Neural cell (in vitro differentiated cells): Measurements from ENCODE around the gene HDDC3. TPM values are rescaled to one million over a fixed set of nuclear protein-coding genes. Genes with fewer than 3 reads are reported as not detected.

ENCODE experiments used
- H2AFZ ChIP-seq: fragments of 200-600, 300-800 bp; sonication (generic), shearing (Covaris generic); 2 replicates; pipeline ENCODE4 v1.6.0; 2014; ENCODE audit warnings: low read depth, mild to moderate bottlenecking, antibody characterized with exemption, low read length, moderate library complexity
- H3F3A ChIP-seq: fragments of 200-600 bp; shearing (Covaris generic); 2 replicates; pipeline ENCODE4 v1.6.1; 2016; ENCODE audit warnings: mild to moderate bottlenecking, moderate library complexity, mixed read lengths, antibody characterized with exemption, low read length; ENCODE audit not compliant: insufficient read depth, poor library complexity, severe bottlenecking
- H3K27ac ChIP-seq: fragments of 200-600, 300-800 bp; sonication (generic), shearing (Covaris generic); 2 replicates; pipeline ENCODE4 v1.5.1; 2014; ENCODE audit warnings: mild to moderate bottlenecking, low read length, moderate library complexity
- H3K27me3 ChIP-seq: fragments of 300-800, 200-600 bp; sonication (generic), shearing (Covaris generic); 2 replicates; pipeline ENCODE4 v1.6.0; 2014; ENCODE audit warnings: mild to moderate bottlenecking, low read depth, low read length, moderate library complexity; ENCODE audit not compliant: insufficient read depth
- H3K36me3 ChIP-seq: fragments of 300-800, 200-600 bp; sonication (generic), shearing (Covaris generic); 2 replicates; pipeline ENCODE4 v1.5.1; 2014; ENCODE audit warnings: mild to moderate bottlenecking, antibody characterized with exemption, low read length, moderate library complexity; ENCODE audit not compliant: insufficient read depth
- H3K4me2 ChIP-seq: fragments of 300-800, 200-600 bp; sonication (generic), shearing (Covaris generic); 2 replicates; pipeline ENCODE4 v1.6.0; 2014; ENCODE audit warnings: mild to moderate bottlenecking, low read length
- H3K4me3 ChIP-seq: fragments of 300-800, 200-600 bp; sonication (generic), shearing (Covaris generic); 2 replicates; pipeline ENCODE4 v1.5.1; 2014; ENCODE audit warnings: mild to moderate bottlenecking, low read length, moderate library complexity
- H3K79me2 ChIP-seq: fragments of 200-600 bp; shearing (Covaris generic); replicated peaks from 2 replicates; pipeline ENCODE4 v1.6.0; 2014; ENCODE audit warnings: mild to moderate bottlenecking, low read length, moderate library complexity; ENCODE audit not compliant: insufficient read depth
- H3K9ac ChIP-seq: fragments of 300-800, 200-600 bp; sonication (generic), shearing (Covaris generic); 2 replicates; pipeline ENCODE4 v1.6.1; 2016; ENCODE audit warnings: mild to moderate bottlenecking, low read length, mixed read lengths
- H3K9me2 ChIP-seq: fragments of 200-600 bp; shearing (Covaris generic); 2 replicates; pipeline ENCODE4 v1.6.1; 2016; ENCODE audit warnings: mild to moderate bottlenecking, low read length, mixed read lengths; ENCODE audit not compliant: insufficient read depth
- H3K9me3 ChIP-seq: fragments of 200-600, 300-800 bp; sonication (generic), shearing (Covaris generic); 2 replicates; pipeline ENCODE4 v1.6.1; 2016; ENCODE audit warnings: mild to moderate bottlenecking, mixed run types, low read length, moderate library complexity, mixed read lengths
- H4K20me1 ChIP-seq: fragments of 200-600 bp; shearing (Covaris generic); 2 replicates; pipeline ENCODE4 v1.6.1; 2016; ENCODE audit warnings: mild to moderate bottlenecking, mixed run types; ENCODE audit not compliant: insufficient read depth
- EP300 ChIP-seq: fragments of 450-650 bp; conservative IDR thresholded peaks from 2 replicates; pipeline ENCODE4 v1.6.1; 2014; ENCODE audit warnings: antibody characterized with exemption, mild to moderate bottlenecking, moderate library complexity; ENCODE audit not compliant: poor library complexity, severe bottlenecking
- EZH2 ChIP-seq: fragments of 200-600, 300-800 bp; shearing (Covaris generic), sonication (generic); IDR thresholded peaks from 2 replicates; pipeline ENCODE4 v1.6.1; 2014; ENCODE audit warnings: antibody characterized with exemption, low read length, borderline replicate concordance, mild to moderate bottlenecking; ENCODE audit not compliant: insufficient read depth, poor library complexity, severe bottlenecking
- MXI1 ChIP-seq: fragments of 450-650 bp; conservative IDR thresholded peaks from 2 replicates; pipeline ENCODE4 v1.6.1; 2014; ENCODE audit warnings: antibody characterized with exemption, mild to moderate bottlenecking; ENCODE audit not compliant: poor library complexity, severe bottlenecking
- POLR2AphosphoS5 ChIP-seq: IDR thresholded peaks from 2 replicates; pipeline ENCODE4 v1.6.1; 2012
- RAD21 ChIP-seq: fragments of 450-650 bp; conservative IDR thresholded peaks from 2 replicates; pipeline ENCODE4 v1.6.1; 2014; ENCODE audit warnings: antibody characterized with exemption, mild to moderate bottlenecking, moderate library complexity
- SMC3 ChIP-seq: fragments of 450-650 bp; conservative IDR thresholded peaks from 2 replicates; pipeline ENCODE4 v1.6.1; 2014; ENCODE audit warnings: antibody characterized with exemption, mild to moderate bottlenecking, moderate library complexity; ENCODE audit not compliant: poor library complexity
- TAF1 ChIP-seq: IDR thresholded peaks from 2 replicates; pipeline ENCODE4 v1.6.1; 2012; ENCODE audit warnings: low read depth
- polyA plus RNA-seq: library from polyadenylated mRNA; depleted of rRNA; stranded (reverse); fragments of >200 nt; gene quantifications from 2 replicates; pipeline ENCODE4 v1.2.3, GENCODE V29; 2014
- TF ChIP-seq, protein P1 (sequence below): IDR thresholded peaks from 2 replicates; pipeline ENCODE4 v1.6.1; 2012; ENCODE audit warnings: borderline replicate concordance
- TF ChIP-seq, protein P2 (sequence below): fragments of 450-650 bp; IDR thresholded peaks from 2 replicates; pipeline ENCODE4 v1.5.1; 2014; ENCODE audit warnings: antibody characterized with exemption, mild to moderate bottlenecking, moderate library complexity; ENCODE audit not compliant: poor library complexity, severe bottlenecking

HDDC3 gene
- polyA plus RNA-seq, 1 donor from 2014 or later: 20.1 TPM

DNA sequence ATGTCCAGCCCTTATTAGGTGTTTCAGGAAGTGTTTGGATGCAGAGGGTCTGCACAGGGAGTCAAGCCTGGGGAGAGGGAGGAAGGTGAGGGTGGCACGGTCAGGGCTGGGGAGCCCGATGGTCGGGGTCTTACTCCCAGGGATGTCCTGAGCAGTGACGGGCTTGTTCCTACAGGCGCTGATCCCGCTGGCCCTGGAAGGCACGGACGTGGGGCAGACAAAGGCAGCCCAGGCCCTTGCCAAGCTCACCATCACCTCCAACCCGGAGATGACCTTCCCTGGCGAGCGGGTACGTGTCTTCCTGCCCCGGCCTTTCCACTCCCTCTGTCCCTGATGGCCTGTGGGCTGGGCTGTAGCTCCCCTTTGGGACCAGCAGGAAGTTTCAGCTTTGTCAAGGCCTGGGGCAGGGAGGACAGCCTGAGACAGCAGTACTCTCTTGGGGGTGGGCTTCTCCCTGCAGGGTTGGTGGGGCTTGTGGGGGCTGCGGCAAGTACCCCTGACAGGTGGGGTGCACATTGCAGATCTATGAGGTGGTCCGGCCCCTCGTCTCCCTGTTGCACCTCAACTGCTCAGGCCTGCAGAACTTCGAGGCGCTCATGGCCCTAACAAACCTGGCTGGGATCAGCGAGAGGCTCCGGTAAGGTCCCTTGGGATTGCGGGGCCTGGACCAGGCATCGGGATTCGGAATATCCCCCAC is 17.8 kb upstream of the HDDC3 start:
- Histone ChIP-seq H4K20me1 (no peaks in the 10 kb centered on the region), H3F3A (no peaks in the 10 kb centered on the region), H2AFZ (no peak overlapping the region), H3K4me2 (no peak overlapping the region), H3K9me2 (no peaks in the 10 kb centered on the region), H3K27me3 (no peaks in the 10 kb centered on the region), H3K9me3 (no peaks in the 10 kb centered on the region), H3K27ac (no peak overlapping the region), H3K9ac (no peak overlapping the region), H3K79me2 (no peaks in the 10 kb centered on the region), H3K4me3 (no peak overlapping the region), H3K36me3 (no peaks in the 10 kb centered on the region)
- TF ChIP-seq EZH2 (no peak), POLR2AphosphoS5 (no peak), RAD21 (no peak)
- TF ChIP-seq, protein P1, sequence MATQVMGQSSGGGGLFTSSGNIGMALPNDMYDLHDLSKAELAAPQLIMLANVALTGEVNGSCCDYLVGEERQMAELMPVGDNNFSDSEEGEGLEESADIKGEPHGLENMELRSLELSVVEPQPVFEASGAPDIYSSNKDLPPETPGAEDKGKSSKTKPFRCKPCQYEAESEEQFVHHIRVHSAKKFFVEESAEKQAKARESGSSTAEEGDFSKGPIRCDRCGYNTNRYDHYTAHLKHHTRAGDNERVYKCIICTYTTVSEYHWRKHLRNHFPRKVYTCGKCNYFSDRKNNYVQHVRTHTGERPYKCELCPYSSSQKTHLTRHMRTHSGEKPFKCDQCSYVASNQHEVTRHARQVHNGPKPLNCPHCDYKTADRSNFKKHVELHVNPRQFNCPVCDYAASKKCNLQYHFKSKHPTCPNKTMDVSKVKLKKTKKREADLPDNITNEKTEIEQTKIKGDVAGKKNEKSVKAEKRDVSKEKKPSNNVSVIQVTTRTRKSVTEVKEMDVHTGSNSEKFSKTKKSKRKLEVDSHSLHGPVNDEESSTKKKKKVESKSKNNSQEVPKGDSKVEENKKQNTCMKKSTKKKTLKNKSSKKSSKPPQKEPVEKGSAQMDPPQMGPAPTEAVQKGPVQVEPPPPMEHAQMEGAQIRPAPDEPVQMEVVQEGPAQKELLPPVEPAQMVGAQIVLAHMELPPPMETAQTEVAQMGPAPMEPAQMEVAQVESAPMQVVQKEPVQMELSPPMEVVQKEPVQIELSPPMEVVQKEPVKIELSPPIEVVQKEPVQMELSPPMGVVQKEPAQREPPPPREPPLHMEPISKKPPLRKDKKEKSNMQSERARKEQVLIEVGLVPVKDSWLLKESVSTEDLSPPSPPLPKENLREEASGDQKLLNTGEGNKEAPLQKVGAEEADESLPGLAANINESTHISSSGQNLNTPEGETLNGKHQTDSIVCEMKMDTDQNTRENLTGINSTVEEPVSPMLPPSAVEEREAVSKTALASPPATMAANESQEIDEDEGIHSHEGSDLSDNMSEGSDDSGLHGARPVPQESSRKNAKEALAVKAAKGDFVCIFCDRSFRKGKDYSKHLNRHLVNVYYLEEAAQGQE: no peak

DNA sequence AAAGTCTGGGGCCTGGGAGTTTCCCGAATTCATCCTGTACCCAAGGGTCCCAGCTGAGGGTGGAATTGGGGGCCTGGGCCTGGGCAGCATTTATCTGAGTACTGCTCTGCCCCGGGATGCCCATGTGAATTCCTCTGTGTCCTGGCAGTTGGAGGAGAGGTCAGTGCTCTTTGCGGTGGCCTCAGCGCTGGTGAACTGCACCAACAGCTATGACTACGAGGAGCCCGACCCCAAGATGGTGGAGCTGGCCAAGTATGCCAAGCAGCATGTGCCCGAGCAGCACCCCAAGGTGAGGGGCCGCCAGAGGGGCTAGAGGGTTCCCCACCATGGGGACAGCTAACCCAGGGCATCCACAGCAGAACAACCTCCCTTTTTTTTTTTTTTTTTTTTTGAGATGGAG is 16.2 kb upstream of the HDDC3 start:
- Histone ChIP-seq H3K27ac (no peak overlapping the region), H3K9me2 (no peaks in the 10 kb centered on the region), H3K27me3 (no peaks in the 10 kb centered on the region), H3K9ac (no peak overlapping the region), H3K36me3 (no peaks in the 10 kb centered on the region), H3K4me3 (no peak overlapping the region), H3K79me2 (no peaks in the 10 kb centered on the region), H3F3A (no peaks in the 10 kb centered on the region), H3K9me3 (no peaks in the 10 kb centered on the region), H4K20me1 (no peaks in the 10 kb centered on the region), H2AFZ (no peak overlapping the region), H3K4me2 (no peak overlapping the region)
- TF ChIP-seq SMC3 (no peak), MXI1 (no peak), EZH2 (no peak), TAF1 (no peak), POLR2AphosphoS5 (no peak), RAD21 (no peak), EP300 (no peak)
- TF ChIP-seq, protein P2, sequence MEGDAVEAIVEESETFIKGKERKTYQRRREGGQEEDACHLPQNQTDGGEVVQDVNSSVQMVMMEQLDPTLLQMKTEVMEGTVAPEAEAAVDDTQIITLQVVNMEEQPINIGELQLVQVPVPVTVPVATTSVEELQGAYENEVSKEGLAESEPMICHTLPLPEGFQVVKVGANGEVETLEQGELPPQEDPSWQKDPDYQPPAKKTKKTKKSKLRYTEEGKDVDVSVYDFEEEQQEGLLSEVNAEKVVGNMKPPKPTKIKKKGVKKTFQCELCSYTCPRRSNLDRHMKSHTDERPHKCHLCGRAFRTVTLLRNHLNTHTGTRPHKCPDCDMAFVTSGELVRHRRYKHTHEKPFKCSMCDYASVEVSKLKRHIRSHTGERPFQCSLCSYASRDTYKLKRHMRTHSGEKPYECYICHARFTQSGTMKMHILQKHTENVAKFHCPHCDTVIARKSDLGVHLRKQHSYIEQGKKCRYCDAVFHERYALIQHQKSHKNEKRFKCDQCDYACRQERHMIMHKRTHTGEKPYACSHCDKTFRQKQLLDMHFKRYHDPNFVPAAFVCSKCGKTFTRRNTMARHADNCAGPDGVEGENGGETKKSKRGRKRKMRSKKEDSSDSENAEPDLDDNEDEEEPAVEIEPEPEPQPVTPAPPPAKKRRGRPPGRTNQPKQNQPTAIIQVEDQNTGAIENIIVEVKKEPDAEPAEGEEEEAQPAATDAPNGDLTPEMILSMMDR: no peak
- TF ChIP-seq, protein P1: no peak
